Non-pigmented ciliary epithelial cell (primary cell): ENCODE data around the gene RGS21.
"Not testable (repeated sequence)": the region's sequence is repeated elsewhere in the genome, so short reads cannot be mapped to it uniquely, and the experiment has no call there.

Experiments
- DNase-seq: peaks from one replicate; pipeline ENCODE4 v3.0.0-alpha.2; 2010; ENCODE audit warnings: low read depth

Gene RGS21

GRCh38 chr1:192316942-192317450, at the start of gene RGS21:
Gene RGS21, plus strand, starts transcription at chr1:192316992. Its CDS starts 26,045 bp downstream, at chr1:192343037.
- DNase-seq: no peak

- no peak for DNase-seq
These were observed 48.2 kb upstream of the RGS21 start for GRCh38 chr1:192268468-192269052.

GRCh38 chr1:192270398-192270797, 46.4 kb upstream of the RGS21 start:
- DNase-seq: peak; percentile 8

GRCh38 chr1:192272732-192273131, 44.1 kb upstream of the RGS21 start:
- DNase-seq: no peak

GRCh38 chr1:192274588-192274987, 42.2 kb upstream of the RGS21 start:
- DNase-seq: no peak

DNA sequence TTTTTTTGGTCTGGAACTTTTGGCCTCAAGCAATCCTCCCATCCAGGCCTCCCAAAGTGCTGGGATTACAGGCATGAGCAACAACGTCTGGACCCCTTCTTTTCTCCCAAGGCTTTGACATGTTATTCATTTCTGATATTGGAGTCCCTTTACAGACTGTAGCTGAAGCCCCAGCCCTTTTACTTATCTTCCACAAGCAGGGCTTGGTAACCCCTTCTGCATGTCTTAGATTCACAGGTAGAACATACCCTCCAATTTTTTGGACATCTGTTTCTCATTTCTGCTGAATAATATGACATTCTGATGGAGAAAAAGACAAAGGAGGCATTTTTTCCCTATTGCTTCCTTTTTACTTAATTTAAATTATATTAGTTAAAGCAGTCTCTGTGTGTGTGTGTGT, 39.2 kb upstream of the RGS21 start:
- DNase-seq: no peak

DNA sequence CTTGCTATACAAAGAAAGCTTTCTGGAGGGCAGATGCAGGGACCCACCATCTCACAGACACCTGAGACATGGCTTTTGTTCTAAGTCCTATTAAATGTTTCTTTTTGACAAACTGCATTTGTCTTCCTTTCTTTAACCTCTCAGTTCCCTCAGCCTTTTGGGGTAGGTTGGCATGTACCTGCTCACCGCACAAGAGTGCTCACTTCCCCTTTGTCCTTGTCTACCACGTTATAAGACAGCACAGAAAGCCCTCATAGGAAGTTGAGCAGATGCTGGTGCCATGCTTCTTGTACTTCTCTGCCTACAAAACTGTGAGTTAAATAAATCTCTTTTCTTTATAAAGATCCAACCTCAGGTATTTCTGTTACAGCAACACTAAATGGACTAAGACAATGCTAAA, 31.9 kb upstream of the RGS21 start:
- no peak for DNase-seq

DNA sequence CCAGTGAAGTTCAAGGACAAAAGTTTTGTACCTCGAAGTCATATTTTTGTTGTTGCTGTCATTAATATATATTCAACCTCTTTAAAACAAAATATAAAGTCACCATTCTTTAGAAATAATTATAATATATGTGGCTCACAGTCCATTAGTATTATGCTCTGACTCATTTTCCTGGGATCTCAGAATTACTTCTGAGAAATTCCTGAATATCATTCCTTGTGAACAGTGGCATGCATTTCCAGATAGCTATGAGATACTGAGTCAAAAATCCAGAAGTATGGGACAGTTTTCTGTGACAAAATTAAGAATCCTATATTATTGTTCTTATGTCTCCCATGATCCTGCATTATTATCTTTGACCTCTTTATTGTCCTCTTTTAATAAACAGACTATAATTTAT, 13.8 kb upstream of the RGS21 start:
- DNase-seq: peak; percentile 3

GRCh38 chr1:192308314-192308713, 8.5 kb upstream of the RGS21 start:
- DNase-seq: not testable (repeated sequence)

DNA sequence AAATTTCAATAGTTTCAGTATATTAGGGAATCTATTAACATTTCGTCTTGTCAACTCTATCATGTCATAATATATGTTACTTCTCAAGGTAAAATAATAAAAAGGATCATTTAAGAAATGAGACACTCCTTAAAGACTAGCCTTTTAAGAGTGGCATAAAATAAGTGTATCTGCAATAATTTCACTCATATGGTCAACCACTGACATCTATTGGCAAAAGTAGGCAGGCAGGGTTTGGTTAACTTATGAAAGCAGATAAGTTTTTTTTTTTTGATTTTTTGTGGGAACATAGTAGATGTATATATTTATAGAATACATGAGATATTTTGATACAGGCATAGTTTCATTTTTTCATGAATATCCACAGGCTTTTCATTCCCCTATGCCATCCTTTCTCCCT, 5.5 kb upstream of the RGS21 start:
- peak; percentile 32 for DNase-seq

DNA sequence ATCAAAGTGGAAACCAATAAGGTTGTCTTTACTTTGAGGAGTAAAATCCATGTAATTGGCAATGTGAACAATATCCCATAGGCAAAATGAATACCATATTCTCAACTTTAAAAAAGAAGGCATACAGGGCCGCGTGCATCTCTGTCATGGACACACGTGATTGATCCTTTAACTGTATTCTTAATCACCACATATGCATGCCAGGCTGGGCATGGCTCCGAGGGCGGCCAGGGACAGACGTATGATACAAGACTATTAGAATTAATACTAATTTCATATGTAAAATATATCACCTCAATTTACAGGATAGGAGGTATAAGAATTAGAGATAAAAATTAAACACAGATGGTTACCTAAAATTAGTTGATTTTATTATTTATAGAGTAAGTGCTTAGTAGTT, 11.2 kb downstream of the RGS21 start:
- no peak for DNase-seq

DNA sequence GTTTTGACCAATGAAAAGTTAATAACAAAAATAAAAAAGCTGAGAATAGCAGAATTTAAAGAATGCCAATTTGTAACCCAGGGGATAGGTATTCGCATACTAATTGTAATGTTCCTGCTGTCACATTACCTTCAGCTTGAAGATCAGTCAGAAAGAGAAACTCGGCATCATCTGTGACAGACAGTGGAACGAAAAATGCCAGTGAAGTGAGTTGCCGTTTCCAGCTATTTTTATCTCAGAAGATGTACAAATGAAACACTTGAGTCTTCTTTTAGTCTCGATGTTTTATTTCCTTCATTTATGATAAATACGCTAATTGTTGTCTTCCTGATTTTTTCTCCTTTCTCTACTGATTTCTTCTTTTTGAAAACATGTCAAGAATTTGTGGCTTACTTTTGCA, 26.1 kb downstream of the RGS21 start:
- no peak for DNase-seq

DNA sequence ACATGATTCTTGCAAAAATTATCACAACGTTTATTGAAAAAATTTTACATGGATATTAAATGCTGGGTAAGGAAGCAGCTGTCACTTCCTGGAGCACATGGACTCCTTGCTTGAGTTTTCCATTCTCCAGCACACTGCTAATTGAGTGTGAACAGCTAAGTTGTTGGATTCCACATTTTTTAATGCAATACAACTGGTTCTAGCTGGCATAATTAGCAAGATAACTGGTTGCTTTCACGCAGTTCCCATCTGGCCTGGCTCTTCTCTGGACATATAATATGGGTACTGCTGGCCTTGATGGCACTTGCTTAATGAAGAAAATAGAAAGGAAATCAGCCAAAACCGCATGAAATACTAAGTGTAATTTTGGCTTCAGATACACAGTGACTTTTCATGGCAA, 26.6 kb downstream of the RGS21 start:
- no peak for DNase-seq

DNA sequence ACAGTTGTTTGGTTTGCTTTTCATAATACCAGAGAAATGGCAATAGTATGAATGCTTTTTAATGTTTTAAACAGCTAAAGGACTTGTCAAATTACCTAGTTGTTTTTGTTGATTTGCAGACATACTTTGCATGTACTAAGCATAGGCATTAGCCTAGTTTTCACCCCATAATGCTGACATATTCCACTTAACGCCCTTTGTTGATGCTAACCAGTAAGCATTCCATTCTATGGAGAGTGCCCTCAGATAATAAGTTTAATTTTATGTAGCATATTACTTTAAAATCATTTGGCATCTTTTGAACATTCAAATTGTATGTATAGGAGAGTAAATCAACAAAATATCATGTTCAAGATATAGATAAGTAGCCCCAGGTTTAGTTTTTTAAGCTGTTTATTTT, 32.5 kb downstream of the RGS21 start:
- no peak for DNase-seq

- no peak for DNase-seq
These were observed 33.6 kb downstream of the RGS21 start for GRCh38 chr1:192350356-192350755.

DNA sequence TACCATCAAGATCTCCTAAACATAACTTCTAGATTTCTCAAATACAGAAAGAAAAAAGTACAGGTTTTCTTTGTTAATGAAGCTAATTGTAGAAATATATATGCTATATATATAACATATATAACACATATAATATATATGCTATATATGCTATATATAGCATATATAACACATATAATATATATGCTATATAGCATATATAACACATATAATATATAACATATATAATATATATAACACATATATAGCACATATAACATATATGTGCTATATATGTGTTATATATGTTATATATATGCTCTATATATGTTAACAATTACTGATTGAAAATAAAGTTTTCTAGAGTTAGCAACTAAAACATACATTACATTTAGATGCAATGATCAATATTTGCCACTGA, 34.8 kb downstream of the RGS21 start:
- no peak for DNase-seq

- DNase-seq: no peak
These were observed 41.1 kb downstream of the RGS21 start for GRCh38 chr1:192357924-192358323.

DNA sequence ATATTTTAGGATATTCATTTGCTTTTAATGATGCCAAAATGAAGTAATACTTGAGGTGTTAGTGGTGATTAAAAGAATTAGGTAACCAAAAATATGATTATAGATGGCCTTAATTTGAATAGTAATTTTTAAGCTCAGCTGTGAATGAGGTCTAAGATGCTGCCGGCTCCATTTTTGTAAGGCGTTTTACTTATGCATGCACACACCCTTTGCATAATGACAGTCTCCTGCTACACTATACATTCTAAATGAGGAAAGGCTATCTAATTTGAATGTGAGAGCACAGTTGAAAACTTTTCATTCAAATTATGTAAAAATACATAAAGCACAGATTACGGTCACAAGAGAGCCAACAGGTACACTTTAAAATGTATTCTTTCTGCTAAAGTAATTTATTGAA, 41.6 kb downstream of the RGS21 start:
- DNase-seq: no peak

DNA sequence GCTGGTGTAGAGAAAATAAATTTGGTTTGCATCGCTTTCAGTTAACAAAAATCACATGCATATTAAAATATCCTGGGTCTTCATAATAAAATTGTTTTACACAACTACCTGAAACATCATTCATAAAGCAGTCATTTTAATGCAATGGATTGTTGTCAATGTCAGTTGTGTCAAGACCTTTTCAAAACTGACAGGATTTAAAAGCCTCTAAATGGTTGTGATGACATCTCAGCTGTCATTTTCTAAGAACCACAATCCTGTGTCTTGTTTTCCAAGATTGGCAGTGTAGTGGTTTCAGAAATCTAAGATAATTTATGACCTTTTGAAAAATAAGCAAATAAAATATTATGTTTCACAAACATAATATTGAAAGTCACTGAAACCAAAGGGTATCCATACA, 42.0 kb downstream of the RGS21 start:
- DNase-seq: no peak

GRCh38 chr1:192363177-192363576, 46.4 kb downstream of the RGS21 start:
- no peak for DNase-seq

GRCh38 chr1:192367436-192367835, 50.6 kb downstream of the RGS21 start:
- DNase-seq: no peak

DNA sequence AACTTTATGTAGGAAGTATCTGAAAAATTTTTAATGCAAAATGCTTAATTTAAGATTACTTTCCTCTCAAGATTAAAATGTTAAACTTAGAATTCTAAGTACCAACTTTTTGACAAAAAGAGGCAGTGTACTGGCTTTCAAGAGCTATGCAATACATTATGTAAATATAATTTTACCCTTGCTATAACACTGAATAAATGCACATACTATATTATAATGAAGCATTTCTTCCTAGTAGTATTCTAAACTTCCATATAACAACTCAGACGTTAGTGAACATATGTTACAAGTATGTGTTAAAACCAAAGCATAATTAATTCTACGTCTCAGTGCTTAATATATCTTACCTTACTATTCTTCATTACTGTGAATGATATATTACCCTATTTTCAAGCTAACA, 58.5 kb downstream of the RGS21 start:
- DNase-seq: no peak

DNA sequence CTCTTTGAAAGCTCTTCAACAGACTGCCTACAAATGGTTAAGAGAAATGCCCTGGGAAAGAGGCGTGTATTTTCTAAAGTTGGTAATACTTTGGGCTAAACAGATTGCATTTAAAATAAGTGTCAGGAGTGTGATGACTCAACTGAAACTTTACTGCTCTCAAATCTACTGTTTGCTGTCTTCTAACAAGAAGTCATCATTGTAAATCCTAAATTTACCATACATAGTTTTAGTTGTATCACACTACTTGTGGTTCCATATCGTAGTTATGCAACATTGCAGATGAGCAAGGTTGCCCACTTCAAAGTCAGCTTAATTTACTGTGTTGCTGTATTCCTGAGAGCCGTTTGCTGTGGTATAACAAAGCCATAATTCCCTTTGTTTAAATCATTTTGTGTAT, 59.6 kb downstream of the RGS21 start:
- DNase-seq: no peak

DNA sequence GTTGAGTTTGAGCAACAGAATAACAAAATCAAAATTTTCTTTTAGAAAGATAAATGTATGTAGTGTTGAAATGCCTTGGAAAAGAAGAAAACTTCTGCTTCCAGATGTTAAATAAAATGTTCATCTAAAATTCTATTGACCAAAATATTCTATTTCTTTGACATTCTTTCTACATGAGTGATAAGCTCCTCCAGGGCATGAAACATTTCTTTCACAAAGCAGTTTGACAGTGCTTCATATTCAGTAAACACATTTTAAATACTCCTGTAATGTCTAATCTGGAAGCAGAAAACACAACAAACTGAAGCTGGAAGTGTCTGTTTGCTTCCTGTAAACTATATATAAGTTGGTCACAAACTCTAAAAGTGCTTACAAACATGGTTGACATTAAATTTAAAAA, 61.5 kb downstream of the RGS21 start:
- no peak for DNase-seq

GRCh38 chr1:192378878-192379277, 62.1 kb downstream of the RGS21 start:
- DNase-seq: no peak
